Right lung (tissue), 10 donors: ENCODE results near the gene SLC16A8. TPM values are rescaled to one million over a fixed set of nuclear protein-coding genes. Genes with fewer than 3 reads are reported as not detected.
"Not testable (repeated sequence)": the region's sequence is repeated elsewhere in the genome, so short reads cannot be mapped to it uniquely, and the experiment has no call there.

ENCODE experiments used
- DNase-seq, 2 donors: peaks; one replicate each; pipeline ENCODE4 v3.0.0-alpha.2; 2013
- long read RNA-seq, 8 donors: transcript quantifications; one replicate each; lab custom pipeline, GENCODE V29; 2026
- polyA plus RNA-seq, 5 donors: library from polyadenylated mRNA; unstranded; fragments of 120-200 nt; gene quantifications; one replicate each; pipeline versions ENCODE4 v1.2.1 to v1.2.3, GENCODE V29; 2013; ENCODE audit warnings: inconsistent platforms in 1 of 5, low replicate concordance in 1 of 5; ENCODE audit not compliant: insufficient read length in 5 of 5, insufficient read depth in 1 of 5

SLC16A8 gene, protein sequence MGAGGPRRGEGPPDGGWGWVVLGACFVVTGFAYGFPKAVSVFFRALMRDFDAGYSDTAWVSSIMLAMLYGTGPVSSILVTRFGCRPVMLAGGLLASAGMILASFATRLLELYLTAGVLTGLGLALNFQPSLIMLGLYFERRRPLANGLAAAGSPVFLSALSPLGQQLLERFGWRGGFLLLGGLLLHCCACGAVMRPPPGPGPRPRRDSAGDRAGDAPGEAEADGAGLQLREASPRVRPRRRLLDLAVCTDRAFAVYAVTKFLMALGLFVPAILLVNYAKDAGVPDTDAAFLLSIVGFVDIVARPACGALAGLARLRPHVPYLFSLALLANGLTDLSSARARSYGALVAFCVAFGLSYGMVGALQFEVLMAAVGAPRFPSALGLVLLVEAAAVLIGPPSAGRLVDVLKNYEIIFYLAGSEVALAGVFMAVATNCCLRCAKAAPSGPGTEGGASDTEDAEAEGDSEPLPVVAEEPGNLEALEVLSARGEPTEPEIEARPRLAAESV
- 1 to 10 TPM in 3 of 5 donors, under 1 TPM in 2; 0.84 to 1.7 (median 1.2) TPM for polyA plus RNA-seq
- long read RNA-seq, donor 1 = 0 reads
- long read RNA-seq, donor 2 = 0 reads
- long read RNA-seq, donor 3 = 0 reads
- long read RNA-seq, donor 4 = 0 reads
- long read RNA-seq, donor 5 = 0 reads
- long read RNA-seq, donor 6 = 0 reads
- long read RNA-seq, donor 7 = 0 reads
- long read RNA-seq, donor 8 = 0 reads

GRCh38 chr22:38083931-38084631, at the start of gene SLC16A8:
Gene SLC16A8, minus strand, starts transcription at chr22:38084184. Its CDS starts 1,311 bp downstream, at chr22:38082873.
- no peak for DNase-seq

- no peak for DNase-seq
Measured at GRCh38 chr22:38133331-38133730, 49.3 kb upstream of the SLC16A8 start.

DNA sequence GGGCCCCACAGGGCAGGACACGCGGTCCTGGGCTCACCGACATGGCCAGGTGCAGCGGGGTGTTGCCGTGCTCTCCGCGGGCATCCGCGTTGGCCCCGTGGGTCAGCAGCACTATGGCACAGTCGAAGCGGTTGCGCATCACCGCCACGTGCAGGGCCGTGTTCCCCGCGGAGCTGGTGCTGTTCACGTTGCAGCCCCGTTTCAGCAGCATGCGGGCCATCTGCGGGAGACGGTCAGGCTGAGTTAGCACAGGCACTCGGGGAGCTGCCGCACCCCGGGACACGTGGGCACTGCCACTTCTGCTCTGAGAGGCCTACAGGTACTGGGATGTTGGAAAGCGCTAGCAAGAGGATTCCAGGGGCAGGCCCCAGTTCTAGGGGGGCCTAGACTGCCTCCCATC, 48.8 kb upstream of the SLC16A8 start:
- no peak for DNase-seq

DNA sequence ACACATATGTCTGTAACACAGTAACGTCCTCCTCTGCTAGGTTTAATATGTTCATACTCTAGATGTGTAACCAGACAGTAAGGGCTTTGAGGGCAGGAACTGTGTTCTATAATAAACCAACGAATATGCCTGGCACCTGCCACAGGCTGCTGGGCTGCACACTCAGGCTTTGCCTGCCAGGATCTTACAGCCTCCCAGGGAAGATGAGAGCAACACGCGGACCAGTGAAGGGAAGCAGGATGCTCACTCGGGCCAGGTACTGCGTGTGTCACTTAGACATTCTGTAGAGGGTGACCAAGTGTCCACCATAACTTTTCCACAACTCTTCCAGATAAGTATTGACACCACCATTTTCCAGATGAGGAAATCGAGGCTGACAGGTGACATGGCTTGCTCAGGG, 48.2 kb upstream of the SLC16A8 start:
- DNase-seq = no peak

DNA sequence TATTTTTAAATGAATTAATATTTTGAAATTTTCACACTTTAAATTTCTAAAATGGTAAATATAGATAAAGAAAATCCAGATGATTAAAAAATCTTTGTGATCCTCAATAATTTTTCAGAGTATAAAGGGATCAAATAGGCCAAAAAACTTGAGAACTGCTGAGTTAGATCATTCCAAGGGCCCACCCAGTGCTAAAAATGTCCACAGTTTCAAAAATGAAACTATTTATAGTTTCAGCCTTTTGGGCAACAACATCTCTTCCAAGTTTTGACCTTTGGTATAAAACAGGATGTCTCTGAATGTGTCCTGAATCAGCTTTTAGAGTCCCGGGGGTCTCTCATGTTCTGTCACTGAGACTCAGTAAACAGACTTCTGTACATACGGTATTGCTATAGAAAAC, 47.4 kb upstream of the SLC16A8 start:
- DNase-seq = no peak

DNA sequence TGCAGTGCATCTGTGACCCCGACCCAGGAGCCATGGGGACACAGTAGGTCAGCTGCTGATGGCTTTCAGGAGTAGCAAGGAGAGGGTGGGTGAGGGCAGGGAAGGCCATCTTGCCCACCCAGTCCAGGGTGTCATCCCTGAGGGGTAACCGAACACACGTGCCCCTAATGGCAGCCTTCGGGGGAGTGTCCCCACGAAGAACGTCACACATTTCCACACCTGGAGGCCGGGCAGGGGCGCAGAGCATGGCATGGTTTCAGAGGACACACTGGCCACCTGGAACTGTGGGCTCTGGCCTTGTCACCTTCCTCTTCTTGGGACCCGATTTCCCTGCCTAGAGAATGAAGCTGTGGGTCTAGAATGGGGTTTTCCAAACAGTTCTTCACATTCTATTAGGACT, 45.9 kb upstream of the SLC16A8 start:
- DNase-seq = no peak

DNA sequence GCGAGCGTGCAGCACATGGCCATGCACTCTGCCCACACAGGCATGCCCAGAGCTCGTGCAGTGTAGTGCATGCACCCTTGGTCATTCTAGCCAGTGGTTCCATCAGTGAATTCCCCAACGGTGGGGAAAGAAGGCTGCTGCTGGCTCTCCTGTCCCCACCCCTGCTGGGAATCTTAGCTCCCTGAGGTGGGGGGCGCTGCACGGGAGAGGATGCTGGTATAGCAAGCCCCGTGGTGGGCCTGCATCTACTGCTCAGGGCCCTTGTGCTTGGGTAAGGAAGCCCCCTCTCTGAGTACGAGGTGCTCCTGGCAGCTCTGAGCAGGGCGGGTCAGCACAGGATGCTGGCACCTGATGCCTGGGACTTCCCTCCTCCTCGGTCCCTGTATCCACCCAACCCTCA, 45.0 kb upstream of the SLC16A8 start:
- DNase-seq = no peak

DNA sequence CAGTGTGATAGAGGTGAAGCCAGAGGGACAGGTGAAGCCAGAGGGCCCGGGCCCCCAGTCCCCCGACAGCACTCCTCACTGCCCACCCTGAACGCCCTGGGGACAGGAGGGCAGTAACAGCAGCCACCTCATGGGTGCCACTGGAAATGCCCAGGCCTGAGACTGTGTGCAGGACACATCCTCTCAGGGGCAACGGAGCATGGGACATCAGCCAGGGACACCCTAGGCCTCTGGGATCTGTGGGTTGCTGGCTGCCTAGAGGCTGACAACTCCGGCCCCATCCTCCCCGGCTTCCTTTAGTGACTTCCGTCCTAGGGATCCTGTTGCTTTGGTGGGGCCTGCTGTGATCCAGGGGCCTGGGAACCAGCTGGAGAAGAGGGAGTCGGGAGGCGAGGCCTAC, 43.9 kb upstream of the SLC16A8 start:
- no peak for DNase-seq

- no peak for DNase-seq
Measured at GRCh38 chr22:38126928-38127668, 43.1 kb upstream of the SLC16A8 start.

DNA sequence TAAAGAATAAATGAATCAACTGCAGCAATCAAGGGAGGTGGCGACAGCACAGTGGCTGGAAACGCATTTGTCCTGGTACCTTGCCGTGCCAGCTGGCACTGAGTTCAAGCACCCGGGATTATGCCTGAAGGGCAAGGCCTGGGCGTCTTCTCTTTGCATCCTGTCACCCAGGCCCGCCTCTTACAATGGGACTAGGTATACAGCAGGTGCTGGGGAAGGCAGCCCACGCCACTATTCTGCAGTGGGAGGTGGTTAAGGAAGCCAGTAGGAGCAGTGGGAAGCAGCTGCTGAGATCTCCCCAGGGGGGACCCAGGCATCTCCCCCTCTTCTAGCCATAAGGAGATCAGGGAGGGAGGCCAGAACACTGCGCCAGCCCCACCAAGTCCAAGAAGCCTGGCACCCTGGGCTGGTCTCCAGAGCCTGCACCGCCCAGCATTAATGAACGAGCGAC, 41.8 kb upstream of the SLC16A8 start:
- no peak for DNase-seq

DNA sequence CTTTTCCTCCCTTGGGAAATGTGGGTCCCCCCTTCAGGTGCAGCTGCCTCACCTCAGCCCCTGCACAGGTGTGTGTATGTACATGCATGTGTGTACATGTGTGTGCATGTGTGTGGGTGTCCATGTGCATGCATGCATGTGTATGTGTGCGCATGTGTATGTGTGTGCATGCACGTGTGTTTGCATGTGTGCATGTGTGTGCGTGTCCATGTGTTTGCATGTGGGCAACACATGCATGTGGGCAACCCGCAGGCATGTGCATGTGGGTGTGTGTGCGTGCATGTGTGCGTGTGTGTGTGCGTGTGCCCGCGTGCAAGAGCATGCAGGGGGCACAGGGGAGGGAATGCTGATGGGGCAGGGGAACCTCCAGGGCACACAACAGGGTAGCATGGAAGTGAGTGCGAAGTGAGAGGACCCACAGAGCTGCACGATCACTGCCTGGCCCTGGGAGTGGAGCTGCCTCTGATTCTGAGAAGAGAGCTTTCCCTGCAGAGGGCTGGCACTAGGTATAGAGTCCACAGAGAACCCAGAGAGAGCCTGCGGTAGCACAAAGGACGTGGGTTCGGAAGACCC, 41.1 kb upstream of the SLC16A8 start:
- DNase-seq = no peak

DNA sequence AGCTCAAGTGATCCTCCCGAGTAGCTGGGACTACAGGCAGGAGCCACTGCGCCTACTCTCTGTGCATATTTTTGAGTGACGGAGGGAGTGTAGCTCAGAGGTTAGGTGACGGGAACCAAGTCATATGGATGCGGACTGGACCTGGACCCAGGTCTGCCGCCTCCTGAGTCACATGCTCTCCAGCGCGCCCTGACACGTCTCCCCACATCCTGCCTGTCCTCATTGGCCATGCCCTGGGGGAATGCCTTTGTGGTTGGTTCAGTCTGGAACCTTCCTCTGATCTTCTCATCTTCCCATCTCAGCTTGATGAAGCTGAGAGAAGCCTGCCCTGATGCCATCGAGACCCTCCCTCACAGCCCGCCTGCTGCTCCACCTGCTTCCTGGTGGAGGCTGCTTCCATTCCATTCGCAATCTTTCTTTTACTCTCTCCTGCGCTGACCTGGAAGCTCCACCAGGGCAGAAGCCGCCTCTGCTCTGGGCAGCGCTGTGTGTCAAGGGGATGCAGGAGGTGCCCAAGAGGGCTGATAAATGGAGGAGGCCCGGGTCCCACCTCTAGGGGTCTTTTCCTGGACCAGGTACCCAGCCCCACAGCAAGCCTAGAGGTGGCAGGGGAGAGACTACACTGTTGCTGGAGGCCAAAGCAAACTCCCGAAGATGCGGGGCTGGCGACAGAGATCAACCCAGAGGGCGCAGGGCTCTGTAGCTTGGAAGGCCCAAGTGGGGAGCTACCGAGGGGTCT, 40.4 kb upstream of the SLC16A8 start:
- DNase-seq = no peak

DNA sequence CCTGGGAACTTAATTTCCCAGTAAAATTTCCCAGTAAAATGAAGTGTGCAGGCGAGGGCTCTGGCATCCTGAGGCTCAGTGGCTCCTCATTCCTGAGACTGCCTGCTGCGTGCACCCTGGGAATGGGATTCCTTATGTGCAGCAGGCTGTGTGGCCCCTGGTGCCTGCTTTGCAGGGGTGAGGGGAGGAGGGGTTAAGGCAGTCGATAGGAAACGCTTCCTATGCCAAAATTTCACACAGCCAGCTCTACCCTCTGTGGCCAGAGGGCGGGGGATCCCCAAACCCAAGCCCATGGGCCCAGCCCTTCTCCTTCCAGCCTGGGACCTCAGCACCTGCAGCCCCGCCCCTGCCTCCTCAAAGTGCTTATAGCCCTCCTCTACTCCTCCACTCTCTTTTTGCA, 38.6 kb upstream of the SLC16A8 start:
- no peak for DNase-seq

- no peak for DNase-seq
Measured at GRCh38 chr22:38120359-38121110, 36.6 kb upstream of the SLC16A8 start.

GRCh38 chr22:38118747-38119146, 34.8 kb upstream of the SLC16A8 start:
- not testable (repeated sequence) for DNase-seq

DNA sequence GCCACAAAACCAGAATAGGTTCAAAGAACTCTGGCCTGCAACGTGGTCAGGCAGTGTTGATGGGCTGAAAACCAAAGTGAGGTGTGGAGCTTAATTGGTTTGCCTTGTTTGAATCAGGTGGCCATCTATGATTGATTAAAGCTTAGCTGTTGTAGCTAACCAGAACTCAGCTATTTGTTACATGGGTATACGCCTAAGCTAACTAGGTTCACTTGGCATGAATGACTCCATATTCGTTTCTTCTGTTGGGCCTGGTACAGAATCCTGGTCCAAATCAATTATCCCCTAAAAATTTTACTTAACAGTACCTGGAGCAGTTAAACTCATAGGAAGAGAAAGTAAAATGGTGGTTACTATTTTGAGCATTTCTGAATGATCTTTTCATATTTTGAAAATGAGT, 34.2 kb upstream of the SLC16A8 start:
- DNase-seq = no peak

DNA sequence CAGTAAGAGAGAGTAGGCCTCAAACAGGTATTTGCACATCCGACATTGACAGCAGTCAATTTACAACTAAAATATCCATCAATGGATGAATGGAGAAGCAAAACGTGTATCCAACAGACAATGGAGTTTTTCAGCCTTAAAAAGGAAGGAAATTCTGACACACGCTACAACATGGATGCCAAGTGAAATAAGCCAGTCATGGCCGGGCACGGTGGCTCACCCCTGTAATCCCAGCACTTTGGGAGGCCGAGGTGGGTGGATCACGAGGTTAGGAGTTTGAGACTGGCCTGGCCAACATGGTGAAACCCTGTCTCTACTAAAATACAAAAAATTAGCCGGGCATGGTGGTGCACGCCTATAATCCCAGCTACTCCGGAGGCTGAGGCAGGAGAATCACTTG, 33.6 kb upstream of the SLC16A8 start:
- not testable (repeated sequence) for DNase-seq

GRCh38 chr22:38115423-38116205, 31.6 kb upstream of the SLC16A8 start:
- no peak for DNase-seq
